ENCODE results near the gene MED15. TPM values are rescaled to one million over a fixed set of nuclear protein-coding genes. Genes with fewer than 3 reads are reported as not detected.

MED15 gene
- total RNA-seq, 3 donors from 2014 or later: 36.6 to 53.1 (median 52.3) TPM

GRCh38 chr22:20601308-20601707, 93.9 kb downstream of the MED15 start:
- no peak overlapping the region for H3K4me3 ChIP-seq
- no peak for DNase-seq (ENCODE audit: low spot score in 2 of 2)
- TF ChIP-seq POLR2A (IDR thresholded peaks at IDR 0.05) (no peak), CTCF (IDR thresholded peaks at IDR 0.05) (no peak), POLR2AphosphoS5 (IDR thresholded peaks at IDR 0.05) (no peak)
- H3K4me1 ChIP-seq: no peaks in the 10 kb centered on the region
- no peaks in the 10 kb centered on the region for H3K9me3 ChIP-seq
- intact Hi-C loops (cut with DNase I; ENCODE audit: low total_unique reads): no loop called here
- no peaks in the 10 kb centered on the region for H3K27me3 ChIP-seq
- H3K36me3 ChIP-seq: no peaks in the 10 kb centered on the region
- no peak overlapping the region for H3K27ac ChIP-seq

GRCh38 chr22:20602609-20603164, 95.3 kb downstream of the MED15 start:
- TF ChIP-seq POLR2AphosphoS5 (IDR thresholded peaks at IDR 0.05) (no peak), CTCF (IDR thresholded peaks at IDR 0.05) (no peak), POLR2A (IDR thresholded peaks at IDR 0.05) (no peak)
- DNase-seq (ENCODE audit: low spot score in 2 of 2): no peak
- Histone ChIP-seq H3K27ac (no peak overlapping the region), H3K9me3 (no peaks in the 10 kb centered on the region), H3K4me3 (no peak overlapping the region), H3K36me3 (no peaks in the 10 kb centered on the region), H3K27me3 (no peaks in the 10 kb centered on the region), H3K4me1 (no peaks in the 10 kb centered on the region)
- intact Hi-C loops (cut with DNase I; ENCODE audit: low total_unique reads): no loop called here

- H3K36me3 ChIP-seq: no peaks in the 10 kb centered on the region
- DNase-seq (ENCODE audit: low spot score in 2 of 2): no peak
- no peaks in the 10 kb centered on the region for H3K9me3 ChIP-seq
- H3K4me1 ChIP-seq: no peaks in the 10 kb centered on the region
- H3K4me3 ChIP-seq: no peak overlapping the region
- no peak overlapping the region for H3K27ac ChIP-seq
- TF ChIP-seq POLR2A (IDR thresholded peaks at IDR 0.05) (no peak), CTCF (IDR thresholded peaks at IDR 0.05) (no peak), POLR2AphosphoS5 (IDR thresholded peaks at IDR 0.05) (no peak)
- intact Hi-C loops (cut with DNase I; ENCODE audit: low total_unique reads): no loop called here
- H3K27me3 ChIP-seq: no peaks in the 10 kb centered on the region
These were observed 96.8 kb downstream of the MED15 start for GRCh38 chr22:20604092-20604747.

GRCh38 chr22:20604776-20605221, 97.4 kb downstream of the MED15 start:
- no peaks in the 10 kb centered on the region for H3K9me3 ChIP-seq
- intact Hi-C loops (cut with DNase I; ENCODE audit: low total_unique reads): no loop called here
- H3K4me1 ChIP-seq: no peaks in the 10 kb centered on the region
- no peak overlapping the region for H3K4me3 ChIP-seq
- no peak for TF ChIP-seq POLR2AphosphoS5 (IDR thresholded peaks at IDR 0.05)
- no peak for TF ChIP-seq CTCF (IDR thresholded peaks at IDR 0.05)
- TF ChIP-seq POLR2A (IDR thresholded peaks at IDR 0.05): no peak
- no peak overlapping the region for H3K27ac ChIP-seq
- no peak for DNase-seq (ENCODE audit: low spot score in 2 of 2)
- no peaks in the 10 kb centered on the region for H3K36me3 ChIP-seq
- no peaks in the 10 kb centered on the region for H3K27me3 ChIP-seq

GRCh38 chr22:20605328-20605727, 97.9 kb downstream of the MED15 start:
- Histone ChIP-seq H3K9me3 (no peaks in the 10 kb centered on the region), H3K27ac (no peak overlapping the region), H3K4me1 (no peaks in the 10 kb centered on the region), H3K4me3 (no peak overlapping the region), H3K27me3 (no peaks in the 10 kb centered on the region), H3K36me3 (no peaks in the 10 kb centered on the region)
- intact Hi-C loops (cut with DNase I; ENCODE audit: low total_unique reads): no loop called here
- TF ChIP-seq POLR2A (IDR thresholded peaks at IDR 0.05) (no peak), CTCF (IDR thresholded peaks at IDR 0.05) (no peak), POLR2AphosphoS5 (IDR thresholded peaks at IDR 0.05) (no peak)
- DNase-seq (ENCODE audit: low spot score in 2 of 2): no peak
